Raji (cell line): Measurements from ENCODE around the gene CCDC85C.

ENCODE experiments used
- POLR2A ChIP-seq: IDR thresholded peaks from 2 replicates; pipeline ENCODE4 v1.6.1; 2011; ENCODE audit warnings: low read depth, low read length, control low read depth; ENCODE audit not compliant: insufficient read depth

Gene CCDC85C

DNA sequence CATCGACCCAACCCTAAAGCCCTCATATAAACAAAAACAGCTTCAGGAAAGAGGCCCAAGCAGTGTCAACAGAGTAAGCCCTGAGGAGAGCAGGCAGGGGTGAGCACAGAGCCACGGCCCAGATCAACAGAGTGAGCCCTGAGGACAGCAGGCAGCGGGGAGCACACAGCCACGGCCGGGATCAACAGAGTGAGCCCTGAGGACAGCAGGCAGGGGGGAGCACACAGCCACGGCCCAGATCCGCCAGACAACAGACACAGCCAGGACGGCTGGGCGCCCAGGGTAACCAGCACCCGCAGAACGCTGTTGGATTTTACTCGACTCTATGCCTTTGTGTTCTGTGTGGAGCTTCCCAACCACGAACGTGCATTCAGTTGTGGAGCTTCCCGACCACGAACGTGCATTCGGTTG, 15.0 kb downstream of the CCDC85C start:
- TF ChIP-seq POLR2A: no peak

GRCh38 chr14:99587460-99588278, 16.3 kb downstream of the CCDC85C start:
- no peak for TF ChIP-seq POLR2A

GRCh38 chr14:99586761-99587459, 17.1 kb downstream of the CCDC85C start:
- TF ChIP-seq POLR2A: no peak

DNA sequence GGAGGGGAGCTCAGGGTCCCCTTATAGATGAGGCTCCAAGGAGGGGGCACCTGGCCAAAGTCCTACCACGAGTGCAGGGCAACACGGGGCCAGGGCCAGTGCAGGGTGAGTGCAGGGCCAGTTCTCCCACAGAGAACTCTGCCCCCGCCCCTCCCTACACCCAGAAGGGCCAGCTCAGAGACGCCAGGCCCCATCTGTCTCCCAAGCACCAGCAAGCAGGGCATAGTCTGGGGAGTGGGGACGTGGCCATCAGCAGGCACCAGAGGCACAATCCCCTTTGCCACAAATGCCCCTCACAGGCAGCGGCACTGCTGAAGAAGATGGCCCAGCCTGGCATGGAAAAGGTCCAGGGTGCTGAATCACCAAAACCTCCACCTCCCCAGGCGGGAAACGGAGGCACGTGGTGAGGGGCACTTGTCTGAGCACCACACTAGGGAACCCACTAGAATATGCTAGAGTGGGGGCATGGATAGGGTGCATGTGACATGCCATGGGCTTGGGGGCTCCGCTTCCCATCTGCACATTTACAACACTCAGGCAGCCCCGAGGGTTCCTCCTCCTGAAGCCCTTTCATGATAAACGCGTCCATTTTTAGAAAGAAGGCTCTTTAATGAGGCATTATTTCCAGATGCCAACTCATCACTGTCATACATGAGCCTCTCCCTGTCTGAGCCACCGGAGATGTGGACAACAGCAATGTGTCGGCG, 17.8 kb downstream of the CCDC85C start:
- no peak for TF ChIP-seq POLR2A

DNA sequence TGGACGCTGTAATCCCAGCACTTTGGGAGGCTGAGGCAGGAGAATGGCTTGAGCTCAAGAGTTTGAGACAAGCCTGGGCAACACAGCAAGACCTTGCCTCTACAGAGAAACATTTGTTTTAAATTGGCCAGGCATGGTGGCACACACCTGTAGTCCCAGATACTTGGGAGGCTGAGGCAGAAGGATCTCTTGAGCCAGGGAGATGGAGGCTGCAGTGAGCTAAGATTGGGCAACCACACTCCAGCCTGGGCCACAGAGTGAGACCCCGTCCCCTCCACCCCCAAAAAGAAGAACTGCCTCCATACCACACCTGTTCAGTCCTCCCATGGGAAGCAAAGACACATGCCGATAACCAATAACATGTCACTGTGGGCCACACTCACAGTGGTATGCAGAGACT, 19.2 kb downstream of the CCDC85C start:
- TF ChIP-seq POLR2A: no peak

DNA sequence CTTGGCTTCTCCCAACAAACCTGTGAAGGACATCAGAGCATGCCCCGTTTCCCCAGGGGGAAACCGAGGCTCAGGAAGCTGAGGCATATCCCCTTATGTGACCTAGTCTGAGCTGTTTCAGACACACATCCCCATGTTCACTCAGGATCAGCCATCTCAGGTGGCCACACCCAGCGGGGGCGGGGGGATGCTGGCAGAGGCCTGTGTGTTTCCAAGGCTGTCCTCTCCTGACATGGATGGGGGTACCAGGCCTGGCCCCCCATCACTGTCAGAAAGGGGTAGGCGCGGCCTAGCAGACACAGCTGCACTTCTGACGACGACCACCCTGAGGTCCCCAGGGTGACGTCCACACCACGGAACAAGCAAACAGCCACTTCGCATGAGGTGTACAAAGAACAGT, 22.1 kb downstream of the CCDC85C start:
- no peak for TF ChIP-seq POLR2A

DNA sequence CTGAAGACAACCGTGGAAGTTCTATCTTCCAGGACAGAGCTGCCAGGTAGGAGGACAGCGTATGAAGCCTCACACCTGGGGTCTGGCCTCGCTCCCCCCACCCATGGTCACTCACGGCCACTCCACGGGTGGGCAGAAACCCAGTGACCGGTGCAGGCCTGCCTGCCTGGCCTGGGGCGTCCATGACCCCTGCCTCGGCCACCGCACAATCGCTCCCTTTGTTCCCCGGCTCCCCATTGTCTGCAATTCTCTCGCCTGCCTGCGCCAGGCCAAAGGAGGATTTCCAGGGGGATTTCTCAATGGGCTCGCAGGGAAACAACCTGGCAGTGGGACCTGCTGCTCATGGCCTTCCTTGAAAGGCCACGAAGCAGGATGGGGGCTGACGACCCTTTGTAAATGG, 22.6 kb downstream of the CCDC85C start:
- TF ChIP-seq POLR2A: no peak

DNA sequence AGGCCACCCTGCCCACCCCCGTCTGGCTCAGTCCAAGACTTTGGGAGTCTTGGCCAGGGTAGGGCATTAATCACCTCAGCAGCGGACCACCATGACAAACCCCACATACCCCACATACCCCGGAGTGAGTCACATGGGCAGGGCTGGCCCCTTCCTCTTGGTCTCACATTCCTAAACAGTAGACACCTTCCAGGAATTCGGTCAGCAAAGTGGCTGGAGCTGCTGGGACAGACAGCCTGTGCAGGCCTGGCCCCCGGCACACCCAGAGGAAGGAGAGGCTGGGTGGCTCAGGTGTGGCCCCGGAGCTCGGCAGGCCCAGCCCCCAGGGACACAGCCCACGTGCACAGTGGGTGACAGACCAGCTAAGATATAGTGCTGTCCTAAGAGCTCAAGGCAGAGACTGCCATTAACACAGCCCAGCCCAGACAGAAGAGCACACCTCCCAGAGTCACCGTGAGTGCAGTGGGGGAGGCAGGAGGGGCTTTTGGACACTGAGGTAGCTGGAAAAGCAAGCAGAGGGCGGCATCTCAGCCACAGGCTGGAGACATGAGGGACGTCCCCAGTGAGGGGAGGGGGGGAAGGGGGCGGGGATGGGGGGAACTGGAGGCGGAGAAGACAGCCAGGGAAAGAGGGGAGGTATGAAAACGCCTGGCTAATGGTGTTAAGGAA, 24.0 kb downstream of the CCDC85C start:
- TF ChIP-seq POLR2A: no peak

GRCh38 chr14:99579120-99579836, 24.7 kb downstream of the CCDC85C start:
- TF ChIP-seq POLR2A: no peak

GRCh38 chr14:99578541-99579101, 25.4 kb downstream of the CCDC85C start:
- no peak for TF ChIP-seq POLR2A

DNA sequence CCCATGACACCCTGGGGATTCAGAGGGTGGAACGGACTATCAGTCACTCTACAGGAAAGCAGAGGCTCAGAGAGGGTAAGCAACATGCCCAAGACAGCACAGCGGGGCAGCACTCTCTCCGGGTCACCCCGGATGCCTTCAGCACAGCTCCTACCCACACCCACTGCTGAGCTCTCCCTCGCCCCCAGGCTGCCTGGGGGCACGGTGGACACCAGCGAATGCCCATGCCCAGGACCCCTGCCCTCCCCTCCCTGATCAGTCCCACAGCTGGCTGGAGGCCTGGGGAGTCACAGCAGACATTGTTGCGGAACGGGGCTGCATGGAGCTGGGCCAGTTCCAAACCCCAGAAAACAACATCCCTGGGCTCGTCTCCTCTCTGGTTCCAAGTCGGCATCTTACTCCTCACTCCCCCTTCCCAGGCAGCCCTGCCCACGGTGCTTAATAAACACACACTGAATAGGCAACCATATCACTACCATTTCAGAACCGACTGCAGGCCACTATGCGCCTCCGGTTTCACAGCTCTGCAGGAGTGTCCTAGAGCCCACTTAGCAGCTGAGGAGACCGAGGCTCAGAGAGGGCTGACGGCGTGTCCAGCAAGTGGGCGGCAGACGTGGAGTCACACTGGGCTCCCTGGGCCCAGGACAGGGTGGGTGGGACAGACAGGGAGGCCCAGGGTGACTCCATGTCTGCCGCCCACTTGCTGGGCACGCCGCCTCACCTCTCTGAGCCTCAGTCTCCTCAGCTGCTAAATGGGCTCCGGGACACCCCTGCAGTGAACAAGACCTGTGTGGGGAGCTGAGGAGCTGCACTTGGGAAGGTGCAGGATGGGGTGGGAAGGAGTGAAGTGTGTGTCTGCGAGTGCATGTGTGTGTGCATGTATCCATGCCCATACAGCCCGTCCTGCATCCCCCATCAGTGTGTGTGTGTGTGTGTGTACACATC, 27.0 kb downstream of the CCDC85C start:
- no peak for TF ChIP-seq POLR2A

- no peak for TF ChIP-seq POLR2A
Observed at GRCh38 chr14:99576304-99576703, 27.7 kb downstream of the CCDC85C start.
